ENCODE measurements around the gene SBNO2. TPM values are rescaled to one million over a fixed set of nuclear protein-coding genes. Genes with fewer than 3 reads are reported as not detected.

SBNO2 gene
- polyA plus RNA-seq, 1 of the 3 experiments (the other 2 are of a cell fraction): 18.3 TPM

DNA sequence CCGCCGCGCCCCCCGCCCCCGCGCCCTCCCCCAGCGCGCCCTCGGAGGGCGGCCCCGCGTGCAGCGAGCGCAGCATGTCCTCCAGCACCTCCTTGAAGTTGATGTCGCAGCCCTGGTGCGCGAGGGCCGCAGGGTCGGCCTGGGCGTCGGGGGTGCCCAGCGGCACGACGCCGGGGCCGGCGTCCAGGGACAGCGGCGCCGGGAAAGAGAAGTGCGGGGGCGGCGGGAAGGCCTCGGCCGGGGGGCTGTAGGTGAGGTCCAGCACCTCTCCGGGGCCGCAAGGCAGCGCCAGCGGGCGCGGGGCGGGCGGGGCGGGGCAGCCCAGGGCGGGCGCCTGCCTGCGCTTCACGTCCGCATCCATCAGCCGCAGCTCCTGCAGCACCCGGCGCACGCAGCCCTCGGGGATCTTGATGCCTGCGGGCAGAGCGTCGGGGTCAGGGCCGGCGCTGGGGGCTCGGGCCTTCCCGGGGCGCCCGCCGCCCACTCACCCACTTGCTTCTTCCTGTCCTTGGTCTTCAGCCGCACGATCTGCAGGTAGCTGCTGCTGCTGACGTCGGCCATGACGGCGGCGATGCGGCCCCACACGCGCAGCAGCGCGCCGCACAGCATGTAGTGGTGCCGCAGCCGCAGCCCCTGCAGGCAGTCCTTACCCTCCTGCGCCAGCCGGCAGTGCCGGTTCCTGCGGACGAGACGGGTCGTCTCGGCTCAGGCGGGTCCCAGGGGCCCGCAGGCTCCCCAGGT is 65.6 kb downstream of the SBNO2 start (continued):
- TF ChIP-seq, protein P1, sequence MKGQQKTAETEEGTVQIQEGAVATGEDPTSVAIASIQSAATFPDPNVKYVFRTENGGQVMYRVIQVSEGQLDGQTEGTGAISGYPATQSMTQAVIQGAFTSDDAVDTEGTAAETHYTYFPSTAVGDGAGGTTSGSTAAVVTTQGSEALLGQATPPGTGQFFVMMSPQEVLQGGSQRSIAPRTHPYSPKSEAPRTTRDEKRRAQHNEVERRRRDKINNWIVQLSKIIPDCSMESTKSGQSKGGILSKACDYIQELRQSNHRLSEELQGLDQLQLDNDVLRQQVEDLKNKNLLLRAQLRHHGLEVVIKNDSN (IDR thresholded peaks at IDR 0.05; ENCODE audit: borderline replicate concordance, low read depth): no peak
- TF ChIP-seq, protein P2, sequence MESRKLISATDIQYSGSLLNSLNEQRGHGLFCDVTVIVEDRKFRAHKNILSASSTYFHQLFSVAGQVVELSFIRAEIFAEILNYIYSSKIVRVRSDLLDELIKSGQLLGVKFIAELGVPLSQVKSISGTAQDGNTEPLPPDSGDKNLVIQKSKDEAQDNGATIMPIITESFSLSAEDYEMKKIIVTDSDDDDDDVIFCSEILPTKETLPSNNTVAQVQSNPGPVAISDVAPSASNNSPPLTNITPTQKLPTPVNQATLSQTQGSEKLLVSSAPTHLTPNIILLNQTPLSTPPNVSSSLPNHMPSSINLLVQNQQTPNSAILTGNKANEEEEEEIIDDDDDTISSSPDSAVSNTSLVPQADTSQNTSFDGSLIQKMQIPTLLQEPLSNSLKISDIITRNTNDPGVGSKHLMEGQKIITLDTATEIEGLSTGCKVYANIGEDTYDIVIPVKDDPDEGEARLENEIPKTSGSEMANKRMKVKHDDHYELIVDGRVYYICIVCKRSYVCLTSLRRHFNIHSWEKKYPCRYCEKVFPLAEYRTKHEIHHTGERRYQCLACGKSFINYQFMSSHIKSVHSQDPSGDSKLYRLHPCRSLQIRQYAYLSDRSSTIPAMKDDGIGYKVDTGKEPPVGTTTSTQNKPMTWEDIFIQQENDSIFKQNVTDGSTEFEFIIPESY (IDR thresholded peaks at IDR 0.05; ENCODE audit: borderline replicate concordance, low read depth): no peak
- no peak for TF ChIP-seq ELF1 (IDR thresholded peaks at IDR 0.05)
- TF ChIP-seq FOSL2 (IDR thresholded peaks at IDR 0.05; ENCODE audit: borderline replicate concordance, low read depth): no peak
- no peak for TF ChIP-seq CHD2 (IDR thresholded peaks at IDR 0.05; ENCODE audit: low read length, partially characterized antibody)

DNA sequence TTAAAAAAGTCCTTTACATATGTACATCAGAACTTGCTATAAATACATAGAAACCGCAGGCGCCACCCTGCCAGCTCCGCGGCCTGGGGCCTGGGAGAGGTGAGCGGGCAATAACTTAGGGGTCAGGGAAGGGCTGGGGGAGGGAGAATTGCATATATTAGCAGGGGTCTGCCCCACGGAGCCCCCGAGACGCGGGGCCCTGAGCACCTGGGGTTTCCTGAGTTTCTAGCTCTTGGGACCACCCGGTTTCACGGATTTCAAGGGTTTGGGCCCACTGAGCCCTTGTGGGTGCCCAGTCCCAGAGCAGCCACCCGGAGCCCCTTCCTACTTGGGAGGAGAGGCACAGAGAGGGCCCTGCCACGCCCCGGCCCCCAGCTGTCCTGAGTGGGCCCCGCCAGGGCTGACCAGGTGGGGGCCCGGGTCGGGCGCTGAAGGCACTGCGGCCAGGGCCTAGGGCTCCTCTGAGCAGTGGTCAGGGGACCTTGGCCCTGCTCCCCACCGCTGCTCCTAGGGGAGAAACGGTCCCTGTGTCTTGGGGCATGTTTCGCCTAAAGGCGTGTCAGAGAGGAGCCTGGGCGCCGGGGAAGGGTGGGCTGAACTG is 66.3 kb downstream of the SBNO2 start:
- H3K27me3 ChIP-seq (ENCODE audit: insufficient read depth): no peaks in the 10 kb centered on the region
- H3K4me1 ChIP-seq (ENCODE audit: control insufficient read depth in 1 of 2, insufficient read depth in 2 of 2, low read depth in 1 of 2, low read length in 1 of 2): peaks cover 7 to 15% of the 10 kb centered on the region in 2 experiments; a peak in 3 of 4 replicates
- H3K9me2 ChIP-seq: no peaks in the 10 kb centered on the region
- ChIA-PET CTCF (interaction anchor here (1.3 to 1.8 kb wide), 2 partner anchors 87 to 113 kb away, joined by 5 read pairs; no protein-coding TSS in a partner anchor), POLR2A (interaction anchor here (0.6 kb wide), 1 partner anchor 86 kb away, joined by 3 read pairs; no protein-coding TSS in a partner anchor)
- TF ChIP-seq ELF1 (IDR thresholded peaks at IDR 0.05) (no peak), PBX3 (IDR thresholded peaks at IDR 0.05) (no peak), FOSL2 (IDR thresholded peaks at IDR 0.05; ENCODE audit: borderline replicate concordance, low read depth) (no peak), MXI1 (IDR thresholded peaks at IDR 0.05; ENCODE audit: low read depth, low read length) (no peak)
- DNase-seq: no peak
- no peaks in the 10 kb centered on the region for H3K9me3 ChIP-seq
- H4K20me1 ChIP-seq (ENCODE audit: insufficient read depth): peaks cover 21% of the 10 kb centered on the region; the same call in 1 of the 2 replicates
- H3K4me2 ChIP-seq: no peak overlapping the region
- no peak overlapping the region for H3K27ac ChIP-seq (ENCODE audit: low read depth in 2 of 2, low read length in 1 of 2)
- no peak overlapping the region for H3K9ac ChIP-seq
- peaks cover 18% of the 10 kb centered on the region for H3F3A ChIP-seq (replicated peaks; ENCODE audit: insufficient read depth)
- H2AFZ ChIP-seq (ENCODE audit: low read depth): no peak overlapping the region
- H3K36me3 ChIP-seq (replicated peaks in 1 of 2; ENCODE audit: control insufficient read depth in 1 of 2, insufficient read depth in 2 of 2, low read length in 1 of 2): peaks cover 0 to 34% of the 10 kb centered on the region in 2 experiments
- no peak overlapping the region for H3K4me3 ChIP-seq (ENCODE audit: low read depth in 2 of 2, low read length in 1 of 2)
- peaks cover 18% of the 10 kb centered on the region; the same call in 1 of the 2 replicates for H3K79me2 ChIP-seq (ENCODE audit: insufficient read depth)
- WGBS (ENCODE audit: low lambda C conversion rate): 88% methylated on average over 11 of the region's 25 CpGs

Data from SK-N-SH (cell line).